HepG2 (cell line): ENCODE measurements around the gene GNAI2. TPM values are rescaled to one million over a fixed set of nuclear protein-coding genes. Genes with fewer than 3 reads are reported as not detected.

Source experiments
- ARID3A ChIP-seq: IDR thresholded peaks from 2 replicates; pipeline ENCODE4 v1.6.1; 2012; ENCODE audit warnings: low read depth, low read length, improper control_type of control experiment
- HMGXB4 ChIP-seq, 2 experiments: sonication (generic) in 1 of 2; formaldehyde crosslinking in 1 of 2; IDR thresholded peaks; 2 replicates each; pipeline versions ENCODE4 v1.4.0 to v1.6.1; 2018 to 2020; ENCODE audit warnings: missing genetic modification reagents in 2 of 2, borderline replicate concordance in 1 of 2, low read depth in 1 of 2, mild to moderate bottlenecking in 1 of 2, missing biosample characterization in 1 of 2
- KLF6 ChIP-seq: IDR thresholded peaks from 2 replicates; pipeline ENCODE4 v1.8.0; 2016; ENCODE audit warnings: missing biosample characterization, missing genetic modification reagents
- NFIB ChIP-seq: sonication (generic); formaldehyde crosslinking; IDR thresholded peaks from 2 replicates; pipeline ENCODE4 v1.9.0; 2021; ENCODE audit warnings: missing genetic modification reagents, mild to moderate bottlenecking, borderline replicate concordance
- SNAPC4 ChIP-seq: sonication (generic); formaldehyde crosslinking; IDR thresholded peaks from 2 replicates; pipeline ENCODE4 v1.4.0; 2020; ENCODE audit warnings: mild to moderate bottlenecking, missing genetic modification reagents
- SUZ12 ChIP-seq: fragments of 150-350 bp; IDR thresholded peaks from 2 replicates; pipeline ENCODE4 v1.6.1; 2014; ENCODE audit warnings: low read depth, low read length
- TBP ChIP-seq: sonication (generic); formaldehyde crosslinking; IDR thresholded peaks from 2 replicates; pipeline ENCODE4 v1.5.0; 2020; ENCODE audit warnings: missing genetic modification reagents
- TEAD2 ChIP-seq: sonication (generic); formaldehyde crosslinking; IDR thresholded peaks from 2 replicates; pipeline ENCODE4 v1.9.0; 2021; ENCODE audit warnings: missing genetic modification reagents
- TGIF2 ChIP-seq: IDR thresholded peaks from 2 replicates; pipeline ENCODE4 v1.6.1; 2016; ENCODE audit warnings: control low read depth, missing compliant biosample characterization
- UBTF ChIP-seq: sonication (generic); formaldehyde crosslinking; IDR thresholded peaks from 2 replicates; pipeline ENCODE4 v1.4.0; 2020; ENCODE audit warnings: mild to moderate bottlenecking, missing genetic modification reagents
- ZMYM3 ChIP-seq: sonication (generic); formaldehyde crosslinking; IDR thresholded peaks from 2 replicates; pipeline ENCODE4 v1.5.1; 2020; ENCODE audit warnings: mild to moderate bottlenecking, missing genetic modification reagents
- ZNF251 ChIP-seq: sonication (generic); formaldehyde crosslinking; IDR thresholded peaks from 2 replicates; pipeline ENCODE4 v1.9.0; 2021; ENCODE audit warnings: mild to moderate bottlenecking, missing genetic modification reagents
- ZNF275 ChIP-seq: sonication (generic); formaldehyde crosslinking; IDR thresholded peaks from 2 replicates; pipeline ENCODE4 v1.8.0; 2022; ENCODE audit warnings: missing genetic modification reagents, mild to moderate bottlenecking, inconsistent platforms, borderline replicate concordance
- ZNF326 ChIP-seq: sonication (generic); formaldehyde crosslinking; IDR thresholded peaks from 2 replicates; pipeline ENCODE4 v1.4.0; 2020; ENCODE audit warnings: missing genetic modification reagents, borderline replicate concordance
- ZNF557 ChIP-seq: sonication (generic); formaldehyde crosslinking; IDR thresholded peaks from 2 replicates; pipeline ENCODE4 v1.4.0; 2020; ENCODE audit warnings: missing genetic modification reagents
- ZNF576 ChIP-seq: sonication (generic); formaldehyde crosslinking; IDR thresholded peaks from 2 replicates; pipeline ENCODE4 v1.4.0; 2020; ENCODE audit warnings: mild to moderate bottlenecking, missing genetic modification reagents
- polyA plus RNA-seq, 8 experiments: library from polyadenylated mRNA; depleted of rRNA in 3 of 8; stranded (reverse) in 7 of 8; unstranded in 1 of 8; fragments of >200 nt; fragmentation: Illumina TruSeq in 4 of 8; extraction: Trizol in 4 of 8; gene quantifications; 2 replicates each; pipeline versions ENCODE4 v1.2.1 to v1.2.3, GENCODE V29; 2011 to 2016; ENCODE audit warnings: low read depth in 4 of 8, missing spikeins in 1 of 8, mixed read lengths in 1 of 8; ENCODE audit not compliant: insufficient read depth in 1 of 8
- total RNA-seq, 5 experiments: library from RNA; depleted of rRNA; stranded (reverse); fragments of >200 nt; fragmentation: Illumina TruSeq; extraction: Trizol; gene quantifications; 2 replicates each; pipeline ENCODE4 v1.2.3, GENCODE V29; 2016; ENCODE audit warnings: low read depth in 1 of 5

The GNAI2 gene
- total and polyA plus RNA-seq, 2 of the 13 experiments (the other 11 are each of a cell fraction or from before 2014, with no cell fraction given): 51.1 to 66.2 TPM

- TF ChIP-seq ZNF275 (CRISPR knock-in tag): no peak
- TF ChIP-seq HMGXB4 (CRISPR knock-in tag; IDR thresholded peaks at IDR 0.05; ENCODE audit: borderline replicate concordance in 1 of 2, low read depth in 1 of 2): peak in 1 of 2 experiments; percentile 71; a peak in 2 of 4 replicates
- TF ChIP-seq KLF6 (CRISPR knock-in tag): no peak
- no peak for TF ChIP-seq TBP (CRISPR knock-in tag)
- peak; percentile 78; the same call in 1 of the 2 replicates for TF ChIP-seq ZNF557 (CRISPR knock-in tag)
- TF ChIP-seq ZNF251: no peak
- no peak for TF ChIP-seq NFIB (CRISPR knock-in tag)
- TF ChIP-seq ZNF576 (CRISPR knock-in tag): no peak
- no peak for TF ChIP-seq ARID3A
- peak; percentile 66; the same call in 1 of the 2 replicates for TF ChIP-seq ZMYM3 (CRISPR knock-in tag)
- no peak for TF ChIP-seq ZNF326
- TF ChIP-seq SUZ12: no peak
- no peak for TF ChIP-seq TEAD2
- peak; percentile 79 for TF ChIP-seq SNAPC4 (CRISPR knock-in tag)
- TF ChIP-seq UBTF (CRISPR knock-in tag): peak; percentile 77
- TF ChIP-seq TGIF2 (CRISPR knock-in tag): peak; percentile 72
These were observed 27.2 kb upstream of the GNAI2 start (continued) for GRCh38 chr3:50208677-50209344.
